H1 (cell line): Measurements from ENCODE around the gene IGFBP1.

Experiments used
- CHD2 ChIP-seq: IDR thresholded peaks from 2 replicates; pipeline ENCODE4 v1.6.1; 2012; ENCODE audit warnings: low read length, improper control_type of control experiment
- CTCF ChIP-seq, 3 experiments: IDR thresholded peaks; 1 replicate in 2 of 3; 2 replicates in 1 of 3; pipeline versions ENCODE4 v1.5.1 to v1.6.1; 2011; ENCODE audit warnings: low read length in 3 of 3, mild to moderate bottlenecking in 3 of 3, inconsistent platforms in 2 of 3, low read depth in 1 of 3, moderate library complexity in 1 of 3; ENCODE audit not compliant: insufficient read depth in 1 of 3; ENCODE audit errors: control extremely low read depth in 1 of 3
- JUND ChIP-seq: IDR thresholded peaks from 2 replicates; pipeline ENCODE4 v1.6.1; 2011; ENCODE audit warnings: mild to moderate bottlenecking, improper control_type of control experiment, low read length
- POLR2AphosphoS5 ChIP-seq: IDR thresholded peaks from 2 replicates; pipeline ENCODE4 v1.6.1; 2011; ENCODE audit warnings: low read depth, low read length
- RAD21 ChIP-seq, 2 experiments: IDR thresholded peaks in 1 of 2; conservative IDR thresholded peaks in 1 of 2; 2 replicates each; pipeline ENCODE4 v1.6.1; 2011; ENCODE audit warnings: low read depth in 2 of 2, low read length in 2 of 2, improper control_type of control experiment in 1 of 2, inconsistent platforms in 1 of 2, mild to moderate bottlenecking in 1 of 2, moderate library complexity in 1 of 2
- SP4 ChIP-seq: IDR thresholded peaks from 2 replicates; pipeline ENCODE4 v1.6.1; 2012; ENCODE audit warnings: low read length, inconsistent platforms
- TCF12 ChIP-seq: IDR thresholded peaks from 2 replicates; pipeline ENCODE4 v1.6.1; 2011; ENCODE audit warnings: low read depth, mild to moderate bottlenecking, low read length

GRCh38 chr7:45919231-45919784 is 31.0 kb downstream of the IGFBP1 start:
- TF ChIP-seq CTCF (IDR thresholded peaks at IDR 0.05; ENCODE audit: control extremely low read depth in 1 of 3, insufficient read depth in 1 of 3, low read depth in 1 of 3, low read length in 3 of 3) (no peak), POLR2AphosphoS5 (no peak), TCF12 (no peak), JUND (no peak), SP4 (no peak), RAD21 (IDR thresholded peaks at IDR 0.05 in 1 of 2, conservative IDR thresholded peaks at IDR 0.05 in 1 of 2; ENCODE audit: low read depth in 2 of 2, low read length in 2 of 2) (no peak), CHD2 (no peak)
